Right kidney (tissue), 1 donor: ENCODE results near the gene QKI.

ENCODE experiments used
- DNase-seq: peaks from one replicate; pipeline ENCODE4 v3.0.0-alpha.2; 2016

The QKI gene

DNA sequence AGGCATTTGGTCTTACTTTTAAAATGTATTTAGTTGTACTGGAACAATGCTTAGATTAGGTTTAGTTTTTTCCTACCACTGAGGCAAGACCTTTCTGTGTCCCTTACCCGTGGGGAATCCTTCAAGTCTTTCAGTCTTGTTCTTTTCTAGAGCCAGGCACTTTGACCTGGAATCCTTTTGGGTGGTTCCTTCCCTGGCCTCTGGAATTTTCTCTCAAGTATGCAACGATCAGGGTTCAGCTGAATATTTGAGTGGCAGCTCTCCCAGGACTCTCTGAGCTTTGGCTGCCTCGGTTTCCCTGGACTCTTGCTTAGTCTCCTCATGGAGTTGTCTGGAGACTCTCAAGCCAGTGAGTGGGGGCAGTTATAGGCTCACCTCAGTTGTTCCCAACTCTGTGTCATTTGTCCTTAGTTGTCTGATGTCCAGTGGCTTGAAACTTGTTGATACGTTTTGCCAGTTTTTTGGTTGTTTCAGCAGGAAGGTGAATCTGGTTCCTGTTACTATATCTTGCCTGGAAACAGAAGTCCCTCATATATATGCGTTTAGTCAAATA is 118.1 kb downstream of the QKI start:
- no peak for DNase-seq

DNA sequence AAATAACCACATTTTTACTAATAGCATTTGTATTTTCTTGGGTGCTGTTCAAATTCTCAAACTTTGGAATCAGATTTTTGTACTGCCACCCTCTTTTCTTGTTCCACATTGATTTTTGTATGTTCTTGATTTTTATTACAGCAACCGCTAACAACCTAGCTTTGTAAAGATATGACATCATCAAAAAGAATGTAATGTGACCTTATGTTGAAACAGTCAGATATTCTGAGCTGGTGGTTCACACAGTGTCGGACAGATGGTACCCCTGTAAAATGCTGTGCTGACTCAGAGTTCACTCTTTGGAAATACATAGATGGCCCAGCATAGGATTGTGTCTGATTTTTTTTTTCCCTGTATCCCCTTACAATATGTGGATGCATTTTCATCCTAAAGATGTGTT is 118.9 kb downstream of the QKI start:
- DNase-seq, result no peak

DNA sequence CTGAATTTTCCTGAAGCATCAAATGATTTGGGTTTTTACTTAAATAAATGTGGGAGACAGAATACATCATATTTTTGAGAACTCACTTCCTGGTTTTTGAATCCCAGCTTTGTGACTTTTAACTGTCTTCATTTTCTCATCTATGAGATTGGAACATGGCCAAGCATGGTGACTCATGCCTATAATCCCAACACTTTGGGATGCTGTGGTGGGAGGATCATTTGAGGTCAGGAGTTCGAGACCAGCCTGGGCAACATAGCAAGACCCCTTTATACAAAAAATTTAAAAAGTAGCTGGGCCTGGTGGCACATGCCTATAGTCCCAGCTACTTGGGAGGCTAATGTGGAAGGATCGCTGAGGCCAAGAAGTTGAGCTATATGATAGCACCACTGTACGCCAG is 122.3 kb downstream of the QKI start:
- DNase-seq, result no peak

DNA sequence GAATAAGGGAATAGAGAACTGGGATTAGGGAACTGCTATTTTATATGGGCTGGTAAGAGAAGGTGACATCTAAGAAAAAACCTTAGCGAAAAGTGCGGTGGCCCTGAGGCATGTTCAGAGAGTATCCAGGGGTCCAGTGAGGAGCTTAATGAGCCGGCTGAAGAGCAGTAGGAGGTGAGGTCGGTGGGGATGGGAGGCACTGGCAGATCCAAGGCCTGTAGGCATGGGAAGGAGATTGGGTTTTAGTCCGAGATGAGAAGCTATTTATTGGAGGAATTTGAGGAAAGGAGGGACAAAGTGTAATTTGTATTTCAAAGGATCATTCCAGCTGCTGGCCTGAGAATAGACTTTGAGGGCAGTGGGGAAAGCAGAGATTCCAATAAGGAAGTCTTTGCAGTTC is 123.8 kb downstream of the QKI start:
- DNase-seq, result no peak

DNA sequence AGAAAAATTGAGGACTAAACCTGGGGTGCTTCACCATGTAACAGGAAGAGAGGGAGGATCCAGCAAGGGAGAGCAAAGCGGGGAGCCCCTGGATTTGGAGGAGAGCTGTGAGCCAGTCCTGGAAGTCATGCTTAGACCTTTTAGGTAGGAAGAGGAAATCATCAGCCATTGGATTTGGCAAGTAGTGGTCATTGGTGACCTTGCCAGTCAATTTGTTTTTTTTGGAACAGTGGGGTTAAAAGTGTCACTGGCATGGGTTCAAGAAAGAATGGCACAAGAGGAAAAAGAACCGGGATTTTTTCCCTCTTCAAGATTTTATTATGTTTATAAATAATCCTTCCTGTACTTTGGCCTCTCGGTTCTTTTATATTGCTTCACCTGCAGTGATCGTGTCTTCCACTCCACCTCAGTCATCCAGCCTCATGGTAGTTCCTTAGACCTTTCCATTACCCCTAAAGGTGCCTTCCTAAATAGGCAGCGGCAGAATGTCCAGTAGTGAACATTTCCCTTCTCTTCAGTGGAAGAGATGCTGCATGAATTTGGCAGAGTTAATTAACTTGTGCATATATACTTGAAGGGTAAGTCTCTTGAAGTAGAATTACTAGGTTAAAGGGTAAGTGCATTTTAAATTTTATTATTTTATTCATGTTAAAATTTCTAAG is 124.7 kb downstream of the QKI start:
- DNase-seq, result no peak

DNA sequence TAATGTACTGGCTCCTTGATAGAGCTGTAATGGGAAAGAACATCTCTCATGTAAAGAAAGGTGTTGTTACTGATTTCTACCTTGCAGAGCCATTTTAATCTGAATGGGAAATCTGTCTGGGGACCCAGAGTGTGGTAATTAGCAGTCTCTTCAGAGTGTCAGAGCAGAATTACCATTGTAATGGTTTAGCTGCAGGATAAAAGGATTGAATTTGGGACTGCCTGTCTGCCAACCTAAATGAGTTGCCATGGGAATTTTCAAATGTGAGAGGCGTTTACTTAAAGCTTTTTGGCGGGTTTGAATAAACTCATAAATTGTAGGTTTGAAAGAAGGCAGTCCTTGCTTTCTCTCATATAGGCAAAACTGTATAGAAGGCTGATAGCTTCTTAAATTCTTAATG is 128.8 kb downstream of the QKI start:
- DNase-seq, result no peak

DNA sequence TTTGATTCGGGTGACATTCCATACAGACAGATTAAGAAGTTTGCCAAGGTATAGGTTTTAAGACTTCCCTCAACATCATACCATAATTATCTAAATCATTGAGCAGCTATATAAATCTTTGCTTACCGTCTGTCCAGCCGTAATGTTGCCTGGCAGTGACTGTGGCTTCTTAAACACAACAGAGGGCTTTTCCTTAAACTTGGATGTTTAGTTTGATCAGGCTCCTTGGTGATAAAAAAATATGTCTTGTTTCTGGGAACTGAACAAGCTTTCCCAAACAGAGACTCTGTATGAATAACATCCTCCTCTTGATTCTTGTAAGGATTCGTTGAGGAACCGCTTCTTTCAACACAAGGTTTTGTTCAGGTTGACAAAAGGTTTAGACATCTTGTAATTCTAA is 130.9 kb downstream of the QKI start:
- no peak for DNase-seq

DNA sequence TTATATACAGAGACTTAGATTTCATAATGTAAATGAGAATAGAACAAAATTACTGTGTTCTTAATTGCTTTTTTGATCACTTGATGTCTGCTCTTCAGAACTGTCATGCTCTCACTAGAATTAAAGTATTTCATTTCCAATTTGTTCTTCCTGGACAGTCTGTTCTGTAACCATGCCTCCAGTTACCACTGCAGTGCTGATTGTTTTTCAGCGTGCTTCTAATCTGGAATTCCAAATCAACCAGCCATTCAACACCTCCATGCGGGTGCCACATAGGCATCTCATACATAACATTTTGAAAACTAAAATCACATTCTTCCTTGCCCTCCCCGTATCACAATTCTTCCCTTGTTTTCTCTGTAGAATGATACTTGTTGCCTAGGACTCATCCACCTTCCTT is 132.8 kb downstream of the QKI start:
- no peak for DNase-seq

DNA sequence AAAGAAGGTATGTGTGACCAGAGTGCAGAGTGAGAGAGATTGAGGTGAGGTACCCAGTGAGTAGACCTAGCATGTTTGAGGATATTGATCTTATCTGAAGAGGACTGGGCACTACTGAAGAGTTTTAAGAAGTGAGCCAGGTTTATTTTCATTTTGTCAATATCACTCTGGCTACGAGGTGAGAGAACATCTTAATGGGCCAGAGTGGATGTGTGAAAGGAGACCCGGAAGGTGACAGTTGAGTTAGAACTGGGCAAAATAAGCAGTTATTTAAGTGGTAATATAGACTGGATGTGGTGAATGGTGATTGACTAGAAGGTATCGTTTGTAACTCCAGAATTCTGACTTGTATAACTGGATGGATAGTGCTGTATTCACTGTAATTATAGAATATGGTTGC is 134.1 kb downstream of the QKI start:
- DNase-seq, result no peak

DNA sequence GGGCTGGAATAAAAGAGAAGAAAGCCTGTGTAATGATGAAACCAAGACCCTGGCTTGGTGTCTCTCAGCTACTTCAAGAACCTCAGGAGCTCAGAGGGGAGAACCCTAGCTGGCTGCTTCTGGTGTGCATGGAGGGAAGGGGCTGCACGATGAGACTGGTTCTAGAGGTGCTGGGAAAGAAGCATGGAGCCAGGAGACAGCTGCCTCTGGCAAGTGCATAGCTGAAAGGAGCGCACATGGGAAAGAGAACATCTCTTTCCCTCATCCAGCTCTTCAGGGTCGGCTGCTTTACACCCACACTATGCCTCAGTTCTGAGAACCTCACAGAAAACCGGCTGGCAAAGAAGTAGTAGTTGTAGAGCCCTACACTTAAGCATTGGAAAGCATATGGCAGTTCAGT is 139.5 kb downstream of the QKI start:
- no peak for DNase-seq

DNA sequence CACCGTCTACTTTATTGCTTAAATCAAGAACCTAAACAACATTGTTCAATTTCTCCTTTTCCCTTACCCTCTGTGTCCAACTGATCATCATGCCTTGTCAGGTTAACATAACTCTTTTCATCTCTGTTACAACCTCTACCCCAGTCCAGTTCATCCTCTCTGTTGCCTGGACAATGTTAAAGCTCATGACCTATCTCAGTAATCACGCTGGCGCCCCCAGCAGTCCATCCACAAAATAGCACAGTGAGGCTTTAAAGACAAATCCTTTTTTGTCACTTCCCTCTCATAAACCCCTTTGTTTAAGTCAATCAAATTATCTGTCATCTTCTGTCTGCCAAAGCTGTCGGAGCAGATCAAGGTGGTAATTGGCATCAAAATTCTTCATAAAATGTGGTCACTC is 140.1 kb downstream of the QKI start:
- DNase-seq, result no peak

DNA sequence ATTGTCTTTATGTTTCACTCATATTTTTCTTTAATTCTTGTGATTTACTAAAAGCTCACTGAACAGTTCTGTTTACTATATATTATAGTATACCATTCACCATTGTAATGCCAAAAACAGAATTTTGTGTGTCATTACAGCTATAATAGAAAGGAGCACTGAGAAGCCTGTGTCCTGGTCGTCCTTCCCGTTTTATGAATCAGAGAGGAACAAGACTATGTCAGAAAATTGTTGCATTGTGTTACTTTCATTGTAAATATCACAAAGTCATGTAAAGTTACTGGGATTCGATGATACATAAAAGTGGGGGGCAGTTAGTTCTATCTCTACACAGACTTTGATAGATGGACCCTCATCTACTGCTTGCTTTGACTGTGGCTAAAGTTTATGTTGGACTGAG is 145.1 kb downstream of the QKI start:
- no peak for DNase-seq

DNA sequence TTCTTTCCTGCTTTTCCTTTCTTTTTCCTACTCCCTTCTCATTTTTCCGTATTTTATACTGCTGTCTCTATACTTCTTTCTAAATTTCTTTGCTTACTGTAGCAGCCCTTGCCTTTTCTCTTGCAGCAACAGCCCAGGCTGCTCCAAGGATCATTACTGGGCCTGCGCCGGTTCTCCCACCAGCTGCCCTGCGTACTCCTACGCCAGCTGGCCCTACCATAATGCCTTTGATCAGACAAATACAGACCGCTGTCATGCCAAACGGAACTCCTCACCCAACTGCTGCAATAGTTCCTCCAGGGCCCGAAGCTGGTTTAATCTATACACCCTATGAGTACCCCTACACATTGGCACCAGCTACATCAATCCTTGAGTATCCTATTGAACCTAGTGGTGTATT is 148.8 kb downstream of the QKI start:
- no peak for DNase-seq

DNA sequence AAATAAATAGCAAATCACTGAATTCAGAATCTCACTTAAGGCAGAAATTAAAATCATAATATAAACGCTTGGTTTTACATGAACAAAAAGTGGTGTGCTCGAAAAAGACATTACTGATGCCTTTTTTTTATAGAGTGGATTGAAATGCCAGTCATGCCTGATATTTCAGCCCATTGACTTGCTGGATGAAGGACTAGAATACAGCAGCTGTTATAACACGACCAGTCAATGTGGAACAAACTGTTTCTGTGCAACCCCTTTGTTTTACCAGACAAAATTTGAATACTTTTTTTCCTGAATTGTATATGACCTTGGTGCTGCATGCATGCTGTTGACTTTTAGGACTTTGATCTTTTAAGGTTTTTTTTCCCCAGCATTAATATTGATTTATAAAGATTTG is 150.0 kb downstream of the QKI start:
- no peak for DNase-seq

DNA sequence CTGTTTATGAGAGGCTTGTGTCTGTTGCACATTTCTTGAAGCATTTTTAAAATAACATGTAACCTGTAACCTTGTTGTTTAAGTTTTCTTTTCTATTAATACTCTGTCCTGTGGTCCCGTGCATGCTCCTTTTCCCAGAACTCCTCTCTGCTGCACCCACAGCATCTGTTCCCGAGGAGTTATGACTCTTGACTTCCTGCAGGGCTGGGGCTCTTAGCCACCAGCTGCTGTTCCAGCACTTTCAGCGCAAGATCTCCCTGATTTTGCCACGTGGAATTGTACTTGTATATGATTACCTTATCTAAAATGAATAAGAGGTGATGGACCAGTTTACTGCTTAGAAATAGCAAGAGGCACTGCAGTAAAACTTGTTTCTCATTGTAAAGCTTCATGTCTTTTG is 150.6 kb downstream of the QKI start:
- no peak for DNase-seq

DNA sequence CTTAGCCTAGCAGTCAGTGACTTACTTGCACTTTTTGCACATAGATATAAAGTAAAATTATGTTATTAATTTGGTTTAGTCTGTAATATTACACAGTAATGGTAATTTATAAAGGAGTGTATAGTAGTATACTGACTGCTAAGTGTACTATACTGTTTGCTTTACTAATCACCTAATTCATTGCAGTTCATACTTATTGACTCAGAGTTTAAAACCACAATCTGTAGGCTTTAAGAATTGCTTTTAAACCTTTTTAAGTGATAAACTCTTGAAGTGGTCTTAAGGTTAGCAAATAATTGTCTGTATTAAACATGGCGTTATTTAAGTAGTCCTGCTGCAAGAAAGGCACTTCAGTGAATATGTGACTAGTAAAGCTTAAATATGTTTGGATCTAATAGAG is 151.5 kb downstream of the QKI start:
- no peak for DNase-seq

DNA sequence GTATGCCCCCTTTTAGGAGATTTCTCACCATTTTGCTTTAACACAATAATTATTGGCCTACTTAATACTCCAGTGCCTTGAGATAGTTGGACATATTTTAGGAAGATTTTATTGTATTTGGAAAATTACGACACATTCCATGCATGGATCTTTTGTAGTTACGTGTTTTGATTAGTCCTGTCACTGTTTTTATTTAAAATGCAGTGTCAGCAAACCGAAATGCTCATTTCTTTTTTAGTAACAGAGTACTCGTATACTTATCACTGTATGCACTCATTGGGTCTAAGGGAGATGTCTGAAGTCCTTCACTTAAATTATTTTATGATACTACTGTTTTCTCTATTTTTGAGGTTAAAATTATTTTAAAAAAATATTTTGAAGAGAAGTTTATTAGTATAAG is 153.8 kb downstream of the QKI start:
- DNase-seq, result no peak

DNA sequence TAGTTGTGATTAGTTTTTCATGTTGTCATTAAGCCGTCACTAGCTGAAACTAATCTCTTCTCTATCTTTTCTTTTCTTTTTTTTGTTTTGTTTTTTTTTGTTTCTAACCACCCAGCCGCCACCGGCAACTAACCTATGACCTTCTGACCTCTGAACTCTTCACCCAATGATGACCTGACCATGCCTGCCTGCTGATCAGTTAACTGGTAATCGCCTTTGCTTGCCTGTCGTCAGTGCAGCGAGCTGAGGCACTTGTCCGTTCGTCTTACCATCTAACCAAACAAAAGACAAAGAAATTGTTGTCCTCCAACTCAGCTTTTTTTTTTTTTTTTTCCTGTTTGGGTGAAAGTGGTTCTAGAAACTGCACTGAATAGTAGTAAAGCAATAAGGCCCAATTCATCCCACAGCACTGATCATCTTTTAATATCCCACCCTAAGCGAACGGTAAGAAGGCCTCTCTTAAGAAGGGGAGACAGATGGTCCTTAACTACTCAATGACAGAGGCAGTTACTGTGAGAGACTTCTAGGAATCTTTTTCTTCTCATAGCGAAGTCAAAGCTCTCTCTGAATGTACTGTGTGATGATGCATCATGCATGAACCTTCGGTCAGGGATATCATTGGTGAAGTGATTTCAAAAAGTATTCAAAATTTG is 156.2 kb downstream of the QKI start:
- no peak for DNase-seq

DNA sequence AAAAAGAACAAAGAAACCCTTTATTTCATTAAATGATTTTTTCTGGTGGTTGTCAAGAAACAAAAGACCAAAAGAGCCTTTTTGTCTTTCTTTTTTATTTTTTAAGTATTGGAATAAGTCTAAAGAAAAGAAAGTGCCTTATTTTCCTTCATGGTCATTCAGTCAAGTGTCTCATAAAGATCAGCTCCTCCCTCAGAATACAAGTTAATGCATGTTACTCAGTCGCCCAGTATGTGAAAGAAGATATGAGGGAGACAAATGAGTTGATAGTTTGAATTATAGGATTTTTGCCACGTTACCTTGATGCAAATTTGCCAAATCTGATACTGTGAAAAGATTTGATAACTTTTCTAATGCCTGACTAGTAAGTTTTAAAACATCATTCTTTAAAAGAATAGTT is 157.2 kb downstream of the QKI start:
- DNase-seq, result no peak

DNA sequence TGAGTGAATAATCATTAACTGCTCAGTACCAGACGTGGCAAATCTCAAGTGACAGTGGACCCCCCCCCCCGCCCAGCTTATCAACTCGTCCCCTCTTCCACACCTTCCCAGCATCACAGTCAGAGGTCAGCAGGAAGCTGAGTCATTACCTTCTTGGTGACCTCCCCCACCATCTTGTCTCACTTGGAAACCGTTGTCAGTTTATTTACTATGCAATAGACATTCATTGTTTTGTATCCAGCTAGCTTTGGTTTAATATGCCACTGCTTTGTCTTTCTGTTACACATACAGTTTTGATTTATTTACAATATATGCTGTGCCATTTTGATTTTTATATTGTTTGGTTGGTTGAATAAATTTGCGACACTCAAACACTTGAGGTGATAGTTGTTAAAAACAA is 158.1 kb downstream of the QKI start:
- no peak for DNase-seq

DNA sequence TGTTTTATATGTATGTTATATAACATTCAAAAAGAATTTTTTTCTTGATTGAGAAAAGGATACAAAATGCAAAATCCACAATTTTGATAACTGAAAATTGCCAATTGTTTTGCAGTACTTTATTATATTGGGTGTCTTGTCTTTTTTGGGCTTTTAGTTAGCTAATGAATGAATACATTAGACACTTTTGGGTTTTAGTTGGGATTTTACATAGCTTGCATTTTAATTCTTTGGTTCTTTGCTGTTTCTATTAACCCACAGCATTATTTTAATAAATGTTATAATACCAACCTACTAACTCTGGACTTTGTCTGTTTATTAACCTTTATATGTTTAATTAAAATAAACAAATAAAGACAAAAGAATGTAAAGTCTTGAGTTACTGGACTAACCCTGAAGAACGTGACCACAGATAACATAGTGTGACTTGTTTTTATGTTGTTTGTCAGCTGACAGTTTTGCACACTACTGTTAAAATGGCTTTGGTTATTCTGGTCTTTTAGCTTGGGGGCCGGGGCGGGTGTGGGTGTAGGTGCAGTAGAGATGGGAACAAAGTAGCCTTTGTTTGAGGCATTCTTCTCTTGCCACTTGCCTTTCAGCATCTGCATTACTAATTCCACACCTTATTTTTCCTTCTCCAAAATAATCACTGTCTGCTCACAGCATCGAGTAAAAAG is 159.1 kb downstream of the QKI start:
- no peak for DNase-seq

DNA sequence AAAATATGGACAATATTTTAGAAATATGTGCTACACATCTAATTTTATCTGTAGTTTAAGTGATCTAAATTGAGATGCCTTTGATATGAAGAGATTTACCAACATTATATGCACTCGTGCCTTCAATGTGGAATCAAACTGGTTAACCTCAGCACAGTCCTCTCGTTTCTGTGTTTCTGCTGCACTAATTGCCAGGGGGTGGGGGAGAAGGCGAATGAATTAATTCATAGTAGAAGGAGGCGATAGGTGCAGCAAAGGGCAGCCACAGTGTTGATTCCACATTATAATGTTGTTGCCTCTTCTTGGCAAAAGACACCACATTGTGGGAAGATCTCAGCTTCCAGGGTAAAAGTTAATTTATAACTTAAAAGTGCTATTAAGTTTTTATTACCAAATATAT is 161.6 kb downstream of the QKI start:
- no peak for DNase-seq

DNA sequence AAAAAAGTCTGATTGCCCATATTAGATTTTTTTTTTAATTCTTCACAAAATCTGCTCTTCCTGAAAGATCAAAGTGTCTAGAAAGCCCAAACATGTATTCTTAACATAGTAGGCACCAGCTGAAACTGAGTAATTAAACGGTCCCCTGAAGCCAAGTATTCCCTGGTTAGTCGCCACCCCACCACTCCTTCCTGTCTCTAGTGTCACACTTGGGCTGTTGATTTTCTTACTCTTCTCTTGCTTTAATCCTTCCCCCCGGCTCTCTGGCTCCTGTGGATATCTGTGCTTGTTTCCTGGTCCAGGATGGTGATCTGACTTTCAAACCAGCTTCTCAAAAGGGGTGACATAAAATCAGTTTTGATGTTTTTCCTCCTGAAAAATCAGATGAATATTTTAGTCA is 162.9 kb downstream of the QKI start:
- no peak for DNase-seq
